HG02678 (cell line): ENCODE measurements around the gene EIF2S2.

ENCODE experiments used
- ATAC-seq: cut with Tn5 transposase; IDR thresholded peaks from one replicate; pipeline ENCODE4 v1.9.1; 2021; ENCODE audit warnings: mild to moderate bottlenecking, moderate library complexity; ENCODE audit not compliant: unreplicated experiment

The EIF2S2 gene

DNA sequence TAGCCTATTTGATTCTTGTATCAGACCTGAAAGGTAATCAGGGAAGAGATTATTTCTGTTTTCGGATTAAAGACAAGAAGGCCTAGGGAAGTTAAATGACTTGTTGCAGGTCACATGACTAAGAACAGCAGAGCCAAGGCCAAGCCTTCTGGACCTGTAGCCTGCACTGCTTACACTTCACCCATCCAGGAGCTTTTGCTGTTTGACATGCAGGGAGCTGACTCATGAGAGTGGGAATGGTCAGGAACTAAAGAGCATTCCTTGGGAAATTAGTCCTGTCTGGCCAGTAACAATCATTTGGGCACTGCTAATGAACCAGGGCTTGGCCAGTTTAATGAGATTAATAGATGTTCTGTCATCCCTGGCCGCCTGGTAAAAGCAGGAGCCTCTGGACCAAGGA is 46.8 kb downstream of the EIF2S2 start:
- no peak for ATAC-seq

DNA sequence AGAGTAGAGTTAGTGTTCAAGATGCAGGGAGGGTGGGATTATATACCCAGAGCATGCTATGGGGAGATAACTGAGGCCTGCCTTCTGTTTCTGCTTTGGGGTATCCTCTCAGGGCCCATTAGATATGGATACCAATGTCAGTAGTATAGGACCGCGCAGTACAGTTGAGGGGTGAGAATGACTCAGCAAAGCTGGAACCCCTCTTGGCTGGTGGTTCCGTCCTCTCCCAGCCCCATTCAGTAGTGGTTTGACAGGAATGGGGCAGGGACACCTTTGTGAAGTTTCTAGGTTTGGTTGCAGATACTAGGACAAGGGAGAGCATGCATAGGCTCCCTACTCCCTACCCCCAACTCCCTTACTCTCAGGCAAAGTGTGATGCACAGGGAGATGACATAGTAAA is 47.8 kb downstream of the EIF2S2 start:
- no peak for ATAC-seq

DNA sequence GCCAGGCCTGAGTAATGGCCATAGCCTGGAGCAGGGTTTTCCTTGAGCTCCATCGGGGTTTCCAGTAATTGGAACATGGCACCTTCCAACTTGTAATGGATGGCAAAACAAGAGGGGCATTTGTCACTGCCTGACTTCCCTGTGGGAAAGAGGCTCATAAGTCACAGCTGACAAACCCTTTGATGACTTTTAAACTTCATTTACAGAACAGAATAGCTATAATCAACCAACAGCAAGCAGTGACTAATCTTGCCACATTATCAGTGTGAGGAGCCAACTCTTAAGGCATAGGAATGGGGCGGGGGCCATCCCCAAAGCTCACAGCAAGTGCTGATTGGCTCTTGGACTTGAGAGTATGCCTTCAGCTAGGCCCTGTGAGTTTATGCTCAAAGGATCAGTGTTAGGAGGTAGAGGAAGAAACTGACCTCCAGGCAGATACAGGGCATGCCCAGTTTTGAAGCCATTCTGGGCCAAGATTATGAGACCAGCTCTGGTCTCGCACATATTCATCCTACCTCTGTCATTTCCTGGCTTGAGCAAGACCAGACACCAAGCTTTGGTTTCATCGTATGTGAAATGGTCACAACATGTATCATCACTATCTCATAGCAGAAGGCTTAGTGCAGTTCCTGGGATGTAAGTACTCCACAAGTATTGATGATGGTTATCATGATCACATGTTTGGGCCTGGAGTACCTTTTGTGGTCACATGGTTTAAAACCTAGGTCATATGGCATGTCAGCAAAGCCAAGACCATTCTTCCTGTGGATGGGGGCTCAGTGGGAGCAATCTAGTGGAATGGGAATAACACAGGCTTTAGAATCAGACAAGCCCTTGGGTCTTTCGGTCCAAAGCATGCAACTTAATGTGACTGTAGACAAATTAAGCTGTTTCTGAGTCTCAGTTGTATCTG is 49.2 kb downstream of the EIF2S2 start:
- no peak for ATAC-seq

DNA sequence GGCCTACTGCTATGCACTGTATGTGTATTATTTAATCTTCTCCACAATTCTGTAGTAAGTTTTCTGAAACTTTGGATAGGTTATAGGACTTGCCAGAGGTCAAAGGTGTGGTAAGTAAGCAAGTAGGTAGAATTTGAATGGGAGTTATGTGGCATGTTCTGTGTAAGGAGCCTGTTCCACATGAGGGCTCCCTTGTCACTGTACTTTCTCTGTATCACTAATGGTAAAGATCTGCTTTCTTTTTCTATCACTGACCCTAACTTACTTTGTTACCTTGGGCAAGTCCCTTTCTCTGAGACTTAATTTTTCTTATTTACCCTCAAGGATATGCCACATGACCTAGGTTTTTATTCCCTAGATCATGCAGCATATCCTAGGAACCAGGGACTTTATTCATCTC is 50.3 kb downstream of the EIF2S2 start:
- peak; percentile 61 for ATAC-seq

DNA sequence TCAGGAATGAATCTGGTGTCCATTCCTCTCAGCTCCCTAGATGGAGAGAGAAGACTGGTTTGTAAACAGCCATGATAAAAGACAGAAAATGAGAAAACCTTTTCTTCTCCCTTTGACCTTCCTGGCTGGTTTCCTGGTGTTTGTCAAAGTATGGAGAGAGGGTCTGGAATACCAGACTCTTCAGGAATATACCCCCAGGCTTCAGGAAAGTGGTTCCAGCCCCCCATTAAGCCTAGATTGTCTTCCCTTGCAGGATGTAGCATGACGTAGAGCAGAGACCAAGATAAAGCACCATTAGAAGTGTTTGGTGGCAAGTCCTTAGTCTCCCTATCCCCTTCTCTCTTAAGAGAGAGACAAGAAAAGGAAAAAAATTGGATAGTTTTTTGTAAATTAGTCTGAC is 51.1 kb downstream of the EIF2S2 start:
- ATAC-seq, result no peak

DNA sequence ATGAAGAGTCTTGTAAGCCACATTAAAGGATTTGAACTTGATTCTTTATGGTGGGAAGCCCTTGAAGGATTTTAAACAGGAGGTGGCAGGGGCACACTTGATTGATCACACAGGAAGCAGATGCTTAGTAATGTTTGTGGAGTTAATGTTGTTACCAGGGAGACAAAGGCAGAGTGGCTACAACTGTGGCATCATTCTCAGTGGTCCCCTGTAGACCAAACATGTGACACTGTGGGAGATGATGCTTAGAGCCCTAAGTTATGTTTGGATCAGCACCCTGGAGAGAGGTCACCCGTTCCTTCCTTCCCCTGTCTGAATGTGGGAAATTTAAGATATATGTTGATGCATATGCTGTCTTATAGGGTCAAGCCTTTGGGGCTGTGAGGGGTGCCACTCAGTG is 53.2 kb downstream of the EIF2S2 start:
- ATAC-seq, result no peak

DNA sequence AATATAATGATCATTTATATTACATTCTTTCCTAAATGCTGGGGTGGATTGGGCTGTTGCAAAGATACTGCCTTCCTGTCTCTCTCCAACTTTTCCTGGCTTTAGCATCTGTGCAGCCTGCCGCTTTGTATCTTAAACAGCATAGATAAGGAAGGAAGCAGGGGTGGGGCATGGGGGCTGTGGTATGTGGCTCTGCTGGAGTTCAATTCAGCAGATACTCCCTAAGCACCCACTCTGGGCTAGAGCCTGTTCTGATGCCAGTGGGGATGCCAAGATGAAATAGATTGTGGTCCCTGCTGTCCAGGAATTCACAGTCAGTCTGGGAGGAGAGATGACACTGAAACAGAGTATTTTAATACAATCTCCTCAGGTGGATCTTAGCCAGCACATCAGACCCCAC is 56.8 kb downstream of the EIF2S2 start:
- no peak for ATAC-seq

DNA sequence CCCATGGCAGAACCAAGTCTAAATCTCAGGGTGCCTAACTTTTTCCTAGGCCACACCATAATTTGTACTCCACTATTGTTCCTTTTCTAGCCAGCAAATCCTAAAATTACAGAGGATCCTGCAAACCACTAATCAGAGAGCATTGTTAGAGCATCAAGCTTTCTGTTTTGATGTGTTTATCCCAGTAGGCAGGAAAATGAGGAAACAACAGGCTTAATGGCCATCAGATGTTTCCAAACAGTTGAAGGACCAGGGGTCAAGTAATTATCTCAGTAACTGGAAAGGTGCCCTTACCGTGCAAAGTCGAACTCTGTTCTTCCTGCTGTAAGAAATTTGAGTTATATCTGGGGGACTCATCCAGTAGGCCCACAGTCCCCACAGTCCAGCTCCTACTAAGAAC is 59.6 kb downstream of the EIF2S2 start:
- ATAC-seq, result no peak

DNA sequence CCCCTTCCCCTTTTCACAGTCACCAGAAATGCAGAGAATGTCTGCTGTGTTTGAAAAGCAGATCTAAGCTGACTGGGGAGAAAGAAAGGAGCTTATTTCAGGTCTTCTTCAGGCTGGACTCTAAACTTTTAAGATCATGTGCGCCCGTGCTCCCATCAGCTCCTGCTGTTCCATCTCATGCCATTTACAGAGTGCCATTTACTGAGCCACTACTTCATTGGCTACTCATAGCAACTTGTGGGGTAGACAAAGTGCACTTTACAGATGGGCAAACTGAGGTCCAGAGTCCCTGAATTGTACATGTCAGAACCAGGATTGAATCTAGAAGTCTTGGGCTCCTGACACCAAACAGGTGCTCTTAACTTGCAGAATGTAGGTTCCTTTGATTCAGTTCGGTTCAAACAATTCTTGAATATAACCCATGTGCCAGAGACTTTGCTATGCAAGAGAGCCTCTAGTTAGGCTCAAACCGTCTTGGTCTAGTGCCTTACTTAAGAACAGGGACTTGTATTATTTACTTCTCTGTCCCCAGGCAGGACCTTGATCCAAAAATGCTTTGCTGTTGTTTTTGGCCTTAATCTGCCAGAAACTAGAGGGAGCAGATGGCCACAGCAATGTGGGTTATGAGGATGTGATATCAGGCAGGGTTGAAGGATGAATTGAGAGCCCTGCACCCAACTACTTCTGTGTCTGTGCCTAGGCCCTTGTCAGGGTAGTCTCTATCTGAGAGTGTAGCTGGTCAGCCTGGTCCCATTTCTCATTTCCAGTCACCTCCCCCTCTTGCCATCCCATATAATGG is 61.9 kb downstream of the EIF2S2 start:
- ATAC-seq, result no peak

DNA sequence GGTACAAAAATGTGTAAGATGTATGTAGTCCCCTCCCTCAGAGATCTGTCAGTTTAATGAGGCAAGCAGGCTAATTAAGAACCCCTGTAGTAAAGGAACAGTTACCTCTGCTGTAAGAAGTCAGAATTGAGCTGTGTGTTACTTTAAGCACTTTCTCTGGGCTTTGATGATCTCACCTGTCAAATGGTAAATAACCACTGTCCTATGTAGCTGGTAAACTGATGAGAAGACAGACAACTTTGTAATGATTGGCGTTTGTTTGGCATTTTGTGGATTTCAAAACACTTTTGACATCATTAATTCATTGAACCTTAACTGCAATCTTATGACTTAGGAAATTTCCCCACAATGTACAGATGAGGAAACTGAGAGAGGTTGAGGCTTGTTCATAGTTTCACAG is 62.7 kb downstream of the EIF2S2 start:
- no peak for ATAC-seq

DNA sequence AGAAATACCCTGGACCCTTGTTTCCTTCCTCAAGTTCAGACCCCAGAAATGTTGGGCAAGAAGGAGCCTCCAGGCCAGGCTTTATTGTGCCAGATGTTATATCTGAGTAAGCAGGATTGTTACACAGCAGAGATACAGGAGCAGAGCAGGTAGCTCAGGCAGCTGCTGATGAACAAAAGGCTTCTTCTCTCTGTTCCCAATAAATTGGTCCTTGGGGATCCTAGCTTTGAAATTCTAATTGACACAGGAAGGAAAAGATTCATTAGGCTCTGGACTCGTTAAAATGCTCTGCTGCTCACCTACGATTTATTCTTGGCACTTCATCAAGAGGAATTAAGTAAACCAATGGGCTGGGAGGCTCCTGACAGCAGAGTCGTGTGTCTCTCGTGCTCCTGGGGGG is 64.1 kb downstream of the EIF2S2 start:
- no peak for ATAC-seq

DNA sequence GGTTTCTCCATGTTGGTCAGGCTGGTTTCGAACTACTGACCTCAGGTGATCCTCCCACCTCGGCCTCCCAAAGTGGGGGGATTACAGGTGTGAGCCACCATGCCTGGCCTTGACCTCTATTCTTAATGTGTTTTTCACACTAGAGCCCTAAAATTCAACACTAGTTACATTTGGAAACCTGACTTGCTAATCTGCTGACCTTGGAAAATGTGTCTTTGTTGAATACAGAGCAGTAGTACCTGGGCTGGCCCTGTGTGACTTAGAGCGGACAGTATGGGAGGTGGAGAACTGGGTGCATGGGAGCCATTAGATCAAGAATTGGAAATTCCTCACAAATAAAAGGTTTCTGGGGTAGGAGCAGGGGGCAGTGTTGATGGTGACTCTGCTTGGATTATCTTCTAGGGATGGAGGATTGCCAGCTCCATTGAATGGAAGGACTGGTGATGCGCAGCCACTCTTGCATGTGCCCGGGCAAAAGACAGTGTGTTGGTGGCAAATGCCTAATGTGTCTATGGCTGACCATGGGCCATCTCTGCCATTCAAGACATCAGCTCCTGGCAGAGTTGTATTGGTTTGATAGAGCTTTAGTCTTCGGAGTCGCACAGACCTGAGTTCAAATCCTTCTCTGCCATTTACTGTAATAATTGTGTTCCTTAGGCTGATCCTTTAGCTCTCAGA is 64.9 kb downstream of the EIF2S2 start:
- ATAC-seq, result no peak

DNA sequence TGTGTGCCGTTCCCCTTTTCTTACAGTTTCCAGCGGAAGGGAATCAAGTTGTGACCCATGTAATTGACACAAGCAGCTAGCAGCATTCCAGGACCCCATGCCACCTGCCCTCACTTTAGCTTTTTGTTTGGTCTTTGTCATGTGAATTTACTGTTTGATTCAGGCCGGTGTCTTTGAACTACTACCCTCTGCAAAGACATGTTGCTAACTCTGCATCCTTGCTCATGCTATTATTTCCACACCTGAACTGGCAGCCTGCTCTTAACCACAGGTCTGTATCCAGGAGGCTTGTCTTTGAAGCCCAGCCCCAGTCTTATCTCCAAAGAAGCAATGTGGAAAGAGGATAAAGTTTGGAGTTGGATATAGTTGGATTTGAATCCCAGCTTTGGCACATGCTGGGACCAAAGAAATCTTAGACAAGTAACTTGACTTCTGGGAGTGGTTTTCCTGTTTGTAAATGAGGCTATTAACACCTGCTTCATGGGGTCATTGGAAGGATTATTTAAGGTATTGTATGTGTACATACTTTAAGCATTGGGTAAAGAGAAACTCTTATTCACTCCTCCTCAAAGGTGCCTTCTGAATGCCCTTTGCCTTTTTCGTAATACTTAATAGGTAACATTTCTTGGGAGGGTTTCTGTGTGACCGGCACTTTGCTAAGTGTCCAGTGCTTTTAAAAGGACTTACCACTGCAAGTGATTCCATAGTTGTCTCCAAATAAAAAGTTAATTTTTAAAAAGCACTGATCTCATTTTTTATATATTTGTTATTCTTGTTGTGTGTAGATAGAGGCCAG is 65.9 kb downstream of the EIF2S2 start:
- no peak for ATAC-seq

DNA sequence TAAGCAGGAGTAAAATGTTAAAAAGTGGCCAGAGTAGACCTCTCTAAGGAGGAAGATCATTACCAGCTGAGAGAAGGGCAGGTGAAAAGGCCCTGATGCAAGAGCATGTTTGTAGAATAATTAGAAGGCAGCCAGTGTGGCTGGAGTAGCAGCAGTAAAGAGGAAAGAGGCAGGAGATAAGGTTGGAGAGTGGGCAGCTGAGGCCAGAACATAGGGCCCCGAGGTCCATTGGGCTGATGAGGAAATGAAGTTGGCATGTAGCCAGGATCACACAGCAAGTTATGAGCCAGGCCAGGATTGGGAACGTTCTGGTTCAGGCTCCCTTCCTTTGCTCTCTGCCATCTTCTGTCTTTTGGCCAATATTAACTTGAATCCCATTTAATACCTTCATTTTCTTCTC is 66.7 kb downstream of the EIF2S2 start:
- no peak for ATAC-seq

DNA sequence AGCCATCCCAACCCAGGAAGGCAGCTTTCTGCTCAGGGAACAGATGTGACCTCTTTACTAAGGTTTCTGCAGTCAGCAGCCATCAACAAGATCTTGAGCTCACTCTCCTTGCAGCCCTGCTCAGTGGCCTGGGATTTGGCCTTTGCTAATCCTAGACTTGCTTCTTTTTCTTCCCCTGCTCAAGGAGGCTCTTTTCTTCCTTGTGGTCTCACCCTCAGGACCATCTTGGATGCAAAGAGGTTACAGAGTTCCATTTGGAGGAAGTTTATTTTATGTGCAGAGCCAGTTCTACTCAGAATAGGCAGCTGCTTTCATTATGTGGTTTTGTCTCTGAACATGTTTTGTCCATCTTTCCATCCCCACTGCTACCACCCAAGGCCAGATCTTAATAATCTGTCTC is 69.0 kb downstream of the EIF2S2 start:
- no peak for ATAC-seq

DNA sequence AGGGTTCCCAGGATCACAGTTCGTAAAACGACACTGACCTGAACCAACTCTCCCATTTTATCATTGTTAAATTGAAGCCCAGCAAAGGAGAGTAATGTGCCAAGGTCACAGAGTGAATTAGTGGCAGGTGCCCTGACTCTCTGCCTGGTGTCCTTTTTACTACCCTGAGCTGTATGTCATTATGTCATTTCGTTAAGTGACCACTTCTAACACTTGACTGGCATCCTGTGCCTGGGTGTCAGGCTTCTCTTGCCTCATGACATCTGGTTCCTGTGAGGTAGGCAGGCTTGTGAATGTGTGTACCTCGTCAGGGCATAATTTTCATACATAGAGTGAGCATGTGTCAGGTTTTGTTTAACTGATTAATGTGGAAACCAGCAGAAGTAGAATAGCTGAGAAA is 69.8 kb downstream of the EIF2S2 start:
- ATAC-seq, result no peak

DNA sequence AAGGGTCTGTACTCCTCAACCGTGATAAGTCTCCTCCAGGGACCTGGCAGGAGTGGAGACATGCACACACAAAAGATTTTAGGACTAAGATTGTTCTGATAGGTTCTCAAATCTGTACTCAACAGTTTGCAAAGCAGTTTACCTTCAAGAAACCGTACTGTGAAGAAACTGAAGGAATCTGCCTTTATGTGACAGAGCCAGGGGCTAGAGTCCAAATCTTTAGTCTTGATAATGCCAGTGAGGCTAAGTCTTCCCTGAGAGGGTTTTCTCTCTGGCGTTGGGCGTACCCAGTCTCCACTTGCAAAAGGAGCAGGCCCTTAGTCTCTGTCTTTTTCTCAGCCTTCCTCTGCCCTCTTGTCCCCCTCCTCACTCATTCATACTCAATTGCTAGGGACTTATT is 70.8 kb downstream of the EIF2S2 start:
- ATAC-seq, result no peak

DNA sequence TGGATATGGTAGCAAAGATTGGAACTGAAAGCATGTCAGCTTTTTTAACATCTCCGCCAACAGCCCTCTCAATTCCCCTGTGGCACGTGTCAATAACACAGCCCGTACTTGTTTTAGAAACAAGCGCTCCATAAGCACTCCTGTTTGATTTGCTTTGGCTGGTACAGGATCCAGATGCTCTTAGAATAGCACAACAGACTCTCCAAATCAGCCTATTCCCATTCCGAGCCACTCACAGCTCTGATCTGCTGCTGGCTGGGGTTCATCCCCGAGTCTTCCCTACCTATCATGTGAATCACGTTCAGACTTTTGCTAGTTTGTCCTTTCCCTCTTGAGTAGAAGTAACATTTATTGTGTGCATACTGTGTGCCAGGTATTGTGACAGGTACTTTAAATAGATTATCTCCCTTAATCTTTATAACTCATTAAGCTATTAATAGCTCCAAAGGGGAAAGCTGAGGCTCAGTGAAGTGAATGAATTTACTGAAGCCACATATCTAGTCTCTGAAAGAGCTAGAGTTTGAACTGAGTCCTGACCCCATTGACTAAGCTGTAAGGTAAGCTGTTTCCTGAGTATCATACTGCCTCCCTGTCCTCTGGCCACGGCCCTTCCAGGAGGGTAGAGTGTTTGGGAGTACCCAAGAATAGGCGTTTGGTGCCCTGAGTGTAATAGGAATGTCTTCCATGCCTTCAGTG is 71.6 kb downstream of the EIF2S2 start:
- ATAC-seq, result no peak
